Astrocyte (in vitro differentiated cells and primary cell): ENCODE data around the gene CNTN5. TPM values are rescaled to one million over a fixed set of nuclear protein-coding genes. Genes with fewer than 3 reads are reported as not detected.

Experiments
- DNase-seq: peaks from one replicate; pipeline ENCODE4 v3.0.0-alpha.2; 2010; ENCODE audit warnings: low read depth
- FAIRE-seq: peaks from 2 replicates; lab custom pipeline; 2011; peaks lifted over from hg19 to GRCh38; lab: Jason Lieb, UNC
- H2AFZ ChIP-seq: 2 replicates; pipeline ENCODE4 v1.6.0; 2012; ENCODE audit warnings: low read depth, low read length, inconsistent platforms
- H3K27ac ChIP-seq: 2 replicates; pipeline ENCODE4 v1.5.1; 2011; ENCODE audit warnings: low read depth, low read length, inconsistent platforms
- H3K27me3 ChIP-seq: 2 replicates; pipeline ENCODE4 v1.6.0; 2011; ENCODE audit warnings: low read length, inconsistent platforms; ENCODE audit not compliant: insufficient read depth
- H3K36me3 ChIP-seq: 2 replicates; pipeline ENCODE4 v1.5.1; 2011; ENCODE audit warnings: low read length, inconsistent platforms; ENCODE audit not compliant: insufficient read depth
- H3K4me1 ChIP-seq: 2 replicates; pipeline ENCODE4 v1.5.1; 2011; ENCODE audit warnings: low read length, inconsistent platforms; ENCODE audit not compliant: insufficient read depth
- H3K4me2 ChIP-seq: 2 replicates; pipeline ENCODE4 v1.6.0; 2012; ENCODE audit warnings: low read length, inconsistent platforms
- H3K4me3 ChIP-seq: 2 replicates; pipeline ENCODE4 v1.5.1; 2011; ENCODE audit warnings: low read depth, mild to moderate bottlenecking, low read length, inconsistent platforms; ENCODE audit not compliant: insufficient read depth
- H3K79me2 ChIP-seq: 2 replicates; pipeline ENCODE4 v1.6.0; 2012; ENCODE audit warnings: mild to moderate bottlenecking, low read length, inconsistent platforms; ENCODE audit not compliant: insufficient read depth
- H3K9ac ChIP-seq: 2 replicates; pipeline ENCODE4 v1.6.0; 2012; ENCODE audit warnings: mild to moderate bottlenecking, low read length, inconsistent platforms
- H3K9me3 ChIP-seq: 2 replicates; pipeline ENCODE4 v1.5.1; 2012; ENCODE audit warnings: low read depth, mild to moderate bottlenecking, low read length, inconsistent platforms; ENCODE audit not compliant: insufficient read depth
- H4K20me1 ChIP-seq: 2 replicates; pipeline ENCODE4 v1.6.0; 2012; ENCODE audit warnings: low read length, inconsistent platforms; ENCODE audit not compliant: insufficient read depth
- H3K27ac Mint-ChIP-seq: one replicate; pipeline ENCODE4 v1.8.0; 2021; ENCODE audit warnings: mild to moderate bottlenecking, mixed read lengths; ENCODE audit not compliant: unreplicated experiment
- H3K27me3 Mint-ChIP-seq: one replicate; pipeline ENCODE4 v1.8.0; 2021; ENCODE audit warnings: low read depth, mixed read lengths; ENCODE audit not compliant: unreplicated experiment
- H3K36me3 Mint-ChIP-seq: one replicate; pipeline ENCODE4 v1.8.0; 2021; ENCODE audit warnings: low read depth, mixed read lengths; ENCODE audit not compliant: unreplicated experiment
- H3K4me1 Mint-ChIP-seq: one replicate; pipeline ENCODE4 v1.8.0; 2021; ENCODE audit warnings: low read depth, mixed read lengths; ENCODE audit not compliant: unreplicated experiment
- H3K4me3 Mint-ChIP-seq: one replicate; pipeline ENCODE4 v1.8.0; 2021; ENCODE audit warnings: mild to moderate bottlenecking, moderate library complexity, mixed read lengths; ENCODE audit not compliant: unreplicated experiment
- H3K9me3 Mint-ChIP-seq: one replicate; pipeline ENCODE4 v1.8.0; 2021; ENCODE audit warnings: mild to moderate bottlenecking, mixed read lengths; ENCODE audit not compliant: unreplicated experiment
- CTCF ChIP-seq: IDR thresholded peaks from 2 replicates; pipeline ENCODE4 v1.5.1; 2011; ENCODE audit warnings: low read depth, mild to moderate bottlenecking, inconsistent platforms, low read length, moderate library complexity; ENCODE audit not compliant: insufficient read depth
- EZH2 ChIP-seq: IDR thresholded peaks from 2 replicates; pipeline ENCODE4 v1.6.1; 2012; ENCODE audit warnings: mild to moderate bottlenecking, low read length, inconsistent platforms; ENCODE audit not compliant: insufficient read depth
- total RNA-seq: library from RNA; stranded (reverse); gene quantifications from 2 replicates; pipeline ENCODE4 v1.2.1, GENCODE V29; 2021

Gene CNTN5
- total RNA-seq, 1 donor from 2014 or later: 1.1 TPM

DNA sequence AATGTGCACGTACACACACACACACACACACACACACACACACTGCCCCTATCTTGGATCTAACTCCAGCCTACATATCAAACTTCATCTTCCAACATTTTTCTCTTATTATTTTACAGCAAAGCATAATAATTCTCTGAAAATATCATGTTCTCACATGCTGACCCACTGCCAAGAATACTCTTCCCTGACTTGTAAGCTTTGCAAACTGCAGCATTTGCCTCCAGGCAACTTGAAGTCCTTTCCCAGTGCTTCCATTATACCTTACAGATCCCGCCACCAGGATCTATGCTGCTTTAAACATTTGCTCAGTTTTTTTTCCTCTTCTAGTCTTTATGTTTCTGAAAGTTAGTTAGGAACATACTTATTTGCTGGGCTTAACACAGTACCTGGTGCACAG is 1183.0 kb downstream of the CNTN5 start:
- Mint-ChIP-seq H3K36me3 (no peaks in the 10 kb centered on the region), H3K4me3 (no peak overlapping the region), H3K27me3 (no peaks in the 10 kb centered on the region), H3K4me1 (no peaks in the 10 kb centered on the region), H3K27ac (no peak overlapping the region), H3K9me3 (no peaks in the 10 kb centered on the region)
- H3K27me3 ChIP-seq: no peaks in the 10 kb centered on the region
- no peak for TF ChIP-seq CTCF
- TF ChIP-seq EZH2: no peak
- H3K9ac ChIP-seq: no peak overlapping the region
- H2AFZ ChIP-seq: no peak overlapping the region
- no peaks in the 10 kb centered on the region for H3K9me3 ChIP-seq
- H3K4me3 ChIP-seq: no peak overlapping the region
- no peaks in the 10 kb centered on the region for H3K4me1 ChIP-seq
- no peak for FAIRE-seq
- no peak overlapping the region for H3K4me2 ChIP-seq
- DNase-seq: no peak
- no peaks in the 10 kb centered on the region for H3K36me3 ChIP-seq
- H3K27ac ChIP-seq: no peak overlapping the region
- H4K20me1 ChIP-seq: no peaks in the 10 kb centered on the region
- no peaks in the 10 kb centered on the region for H3K79me2 ChIP-seq

- no peaks in the 10 kb centered on the region for H3K27me3 ChIP-seq
- no peaks in the 10 kb centered on the region for H3K9me3 ChIP-seq
- no peaks in the 10 kb centered on the region for H3K9me3 Mint-ChIP-seq
- H2AFZ ChIP-seq: no peak overlapping the region
- no peak overlapping the region for H3K4me3 ChIP-seq
- no peak overlapping the region for H3K27ac ChIP-seq
- no peaks in the 10 kb centered on the region for H3K36me3 Mint-ChIP-seq
- no peaks in the 10 kb centered on the region for H3K4me1 ChIP-seq
- H3K4me2 ChIP-seq: no peak overlapping the region
- H3K27me3 Mint-ChIP-seq: no peaks in the 10 kb centered on the region
- no peak for TF ChIP-seq EZH2
- no peak for TF ChIP-seq CTCF
- no peak for FAIRE-seq
- no peak overlapping the region for H3K4me3 Mint-ChIP-seq
- DNase-seq: no peak
- H3K36me3 ChIP-seq: no peaks in the 10 kb centered on the region
- H3K79me2 ChIP-seq: no peaks in the 10 kb centered on the region
- no peak overlapping the region for H3K27ac Mint-ChIP-seq
- H4K20me1 ChIP-seq: no peaks in the 10 kb centered on the region
- no peaks in the 10 kb centered on the region for H3K4me1 Mint-ChIP-seq
- no peak overlapping the region for H3K9ac ChIP-seq
Measured at GRCh38 chr11:100205926-100206325, 1185.2 kb downstream of the CNTN5 start.

- DNase-seq (no peak), FAIRE-seq (no peak)
- no peak overlapping the region for H3K9ac ChIP-seq
- Mint-ChIP-seq H3K27me3 (no peaks in the 10 kb centered on the region), H3K4me3 (no peak overlapping the region), H3K36me3 (no peaks in the 10 kb centered on the region), H3K9me3 (no peaks in the 10 kb centered on the region), H3K4me1 (no peaks in the 10 kb centered on the region), H3K27ac (no peak overlapping the region)
- no peak overlapping the region for H3K27ac ChIP-seq
- H3K27me3 ChIP-seq: no peaks in the 10 kb centered on the region
- no peaks in the 10 kb centered on the region for H3K9me3 ChIP-seq
- no peak overlapping the region for H2AFZ ChIP-seq
- TF ChIP-seq CTCF (no peak), EZH2 (no peak)
- no peak overlapping the region for H3K4me2 ChIP-seq
- no peaks in the 10 kb centered on the region for H4K20me1 ChIP-seq
- H3K4me3 ChIP-seq: no peak overlapping the region
- H3K4me1 ChIP-seq: no peaks in the 10 kb centered on the region
- H3K79me2 ChIP-seq: no peaks in the 10 kb centered on the region
- H3K36me3 ChIP-seq: no peaks in the 10 kb centered on the region
Measured at GRCh38 chr11:100208207-100208606, 1187.5 kb downstream of the CNTN5 start.
